Activated CD8-positive, alpha-beta memory T cell treated with anti-CD3 and anti-CD28 coated beads for 24 hours (primary cell): ENCODE results near the gene PEMT.
A peak's percentile ranks its signal among the peaks of the same experiment; 100 is the strongest.

Experiments used
- DNase-seq: peaks from one replicate; pipeline ENCODE4 v3.0.0-alpha.2; 2020

The PEMT gene

GRCh38 chr17:17569691-17570090, 21.8 kb downstream of the PEMT start:
- no peak for DNase-seq

DNA sequence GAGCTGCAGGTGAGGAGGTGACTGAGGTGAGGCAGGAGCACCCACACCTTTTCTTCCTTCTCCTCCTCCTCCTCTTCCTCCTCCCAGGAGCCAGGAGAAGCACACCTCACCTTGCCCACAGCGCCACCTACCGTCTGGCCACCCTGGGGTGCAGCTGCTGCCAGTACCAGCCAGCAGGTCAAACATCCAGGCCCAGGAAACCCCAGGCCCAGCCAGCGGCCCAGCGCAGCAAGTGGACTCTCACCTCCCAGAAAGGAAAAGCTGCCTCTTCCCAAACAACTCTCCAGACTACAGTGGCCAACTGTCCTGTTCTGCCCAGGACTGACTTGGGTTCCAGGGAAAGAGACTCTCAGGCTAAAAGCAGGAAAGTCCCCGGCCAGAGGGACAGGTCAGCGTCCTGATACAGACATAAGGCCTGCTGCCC, 22.7 kb downstream of the PEMT start:
- peak; percentile 79 for DNase-seq

DNA sequence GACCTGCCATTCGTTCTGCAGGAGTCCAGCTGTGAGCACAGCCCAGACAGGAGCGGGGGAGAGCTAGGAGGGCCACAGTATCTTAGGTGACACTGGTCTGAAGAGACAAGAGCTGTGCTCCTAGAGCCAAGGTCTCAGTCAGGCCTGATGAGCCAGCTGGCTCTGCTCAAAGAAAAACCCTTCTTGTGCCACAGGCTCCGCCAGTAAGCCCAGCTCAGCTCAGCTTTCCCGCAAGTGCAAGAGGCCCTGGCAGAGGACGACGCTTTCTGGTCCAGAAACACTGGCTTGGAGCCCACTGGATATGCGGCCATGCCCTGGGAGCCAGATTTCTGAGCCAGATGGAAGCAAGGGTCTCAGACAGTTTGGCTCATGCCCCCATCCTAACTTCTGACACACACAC, 23.9 kb downstream of the PEMT start:
- DNase-seq, result no peak

DNA sequence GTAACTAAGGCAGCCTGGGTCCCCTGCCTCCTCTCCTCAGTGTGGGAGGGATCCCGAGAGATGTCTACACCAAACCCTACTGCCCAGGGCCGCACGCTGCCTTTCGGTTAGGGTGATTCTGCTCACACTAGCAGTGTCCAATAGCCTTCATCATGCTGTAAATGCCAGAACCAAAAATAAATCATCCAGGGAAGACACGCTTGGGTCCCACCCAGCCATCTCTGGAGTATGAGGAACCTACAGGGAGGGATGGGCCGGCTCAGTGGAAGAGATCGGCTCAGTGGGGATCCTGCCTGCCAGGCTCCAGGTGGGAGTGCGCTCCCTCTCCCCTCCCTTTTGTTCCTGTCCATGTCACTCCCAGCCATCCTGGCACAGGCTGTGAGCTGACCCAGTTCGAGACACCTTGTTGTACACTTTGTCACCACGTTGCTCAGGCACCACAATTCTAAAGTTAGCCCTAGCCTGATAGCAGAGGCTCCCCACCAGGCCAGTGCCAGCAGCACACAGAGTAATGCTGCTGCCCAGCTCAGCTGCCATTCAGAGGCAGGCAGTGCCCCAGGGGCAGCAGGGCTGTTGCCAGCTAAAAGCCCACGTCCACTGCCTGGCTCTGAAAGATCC, 24.5 kb downstream of the PEMT start:
- DNase-seq, result no peak

DNA sequence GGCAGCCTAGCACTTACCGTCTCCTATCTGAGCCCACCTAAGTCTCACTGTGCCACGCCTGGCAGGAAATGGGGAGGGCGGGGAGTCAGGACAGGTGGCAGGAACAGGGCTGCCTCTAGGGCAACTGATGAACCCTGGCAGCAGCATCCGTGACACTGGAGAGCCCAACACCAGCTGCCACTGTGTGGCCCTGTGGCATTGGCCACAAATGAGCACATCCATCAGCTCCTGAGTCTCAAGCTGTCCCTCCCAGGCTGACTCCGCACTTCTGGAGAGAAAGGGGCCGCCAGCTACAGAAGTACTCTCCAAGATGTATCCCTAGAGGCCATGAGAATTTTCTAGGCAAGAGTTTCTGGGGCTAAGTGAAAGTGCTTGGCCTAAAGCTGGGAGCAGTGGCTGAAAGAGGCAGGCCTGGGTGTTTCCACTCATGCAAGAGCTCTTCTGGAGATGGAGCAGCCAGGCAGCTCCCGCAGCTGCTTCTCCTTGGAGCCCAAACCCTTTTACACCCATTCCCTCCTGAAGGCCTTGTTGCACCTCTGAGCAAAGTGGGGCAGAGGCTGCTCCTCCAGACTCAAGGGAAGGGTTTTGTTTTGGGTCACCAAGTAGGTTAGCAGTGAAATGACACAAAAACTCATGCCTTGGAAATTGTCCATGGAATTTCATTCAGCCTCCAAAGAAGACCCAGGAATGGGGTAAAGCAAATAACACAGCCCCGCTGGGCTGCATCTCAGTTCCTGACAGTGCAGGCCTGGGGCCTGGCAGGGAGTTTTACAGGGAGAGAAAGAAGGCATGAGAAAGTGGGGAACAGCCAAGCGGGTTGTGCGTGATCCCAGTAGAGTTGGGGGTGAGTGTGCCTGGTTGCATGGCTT, 25.8 kb downstream of the PEMT start:
- no peak for DNase-seq

DNA sequence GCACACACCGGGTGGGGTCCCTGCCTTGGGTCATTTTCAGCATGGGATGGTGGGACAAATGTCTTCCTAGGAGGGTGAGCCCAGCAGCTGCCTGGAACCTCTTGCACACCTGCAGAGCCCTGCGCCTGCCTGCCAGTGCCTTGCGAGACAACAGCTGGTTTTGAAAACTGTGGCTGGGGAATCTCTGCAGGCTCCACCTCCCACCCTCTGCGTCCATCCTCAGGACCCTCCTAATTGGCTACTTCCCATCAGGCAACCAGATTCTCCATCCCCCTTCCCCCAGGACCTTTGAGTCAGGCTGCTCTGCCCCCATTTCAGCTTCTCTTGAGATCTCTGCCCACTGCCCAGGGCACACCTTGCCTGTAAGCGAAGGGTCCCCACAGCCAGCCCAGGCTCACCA, 26.6 kb downstream of the PEMT start:
- DNase-seq, result no peak

GRCh38 chr17:17564323-17564722, 27.2 kb downstream of the PEMT start:
- DNase-seq, result no peak

DNA sequence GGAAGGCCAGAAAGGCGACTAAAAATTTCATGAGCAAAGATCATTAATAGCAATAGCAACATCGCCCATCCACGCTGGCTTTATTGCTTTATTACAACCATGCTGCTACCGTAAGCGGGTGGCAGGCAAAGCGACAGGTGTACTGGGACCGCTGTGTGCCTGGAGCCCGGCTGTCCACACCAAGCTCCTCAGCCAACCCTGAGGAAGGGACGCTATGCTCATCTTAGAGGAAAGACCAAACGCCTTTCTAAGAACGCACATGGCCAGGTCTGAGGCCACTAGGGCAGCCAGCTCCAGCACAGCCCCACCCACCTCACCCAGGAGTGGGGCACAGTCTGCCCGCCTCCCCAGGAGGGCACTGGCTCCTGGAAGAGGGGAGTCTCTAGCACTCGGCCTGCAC, 28.0 kb downstream of the PEMT start:
- DNase-seq, result no peak

DNA sequence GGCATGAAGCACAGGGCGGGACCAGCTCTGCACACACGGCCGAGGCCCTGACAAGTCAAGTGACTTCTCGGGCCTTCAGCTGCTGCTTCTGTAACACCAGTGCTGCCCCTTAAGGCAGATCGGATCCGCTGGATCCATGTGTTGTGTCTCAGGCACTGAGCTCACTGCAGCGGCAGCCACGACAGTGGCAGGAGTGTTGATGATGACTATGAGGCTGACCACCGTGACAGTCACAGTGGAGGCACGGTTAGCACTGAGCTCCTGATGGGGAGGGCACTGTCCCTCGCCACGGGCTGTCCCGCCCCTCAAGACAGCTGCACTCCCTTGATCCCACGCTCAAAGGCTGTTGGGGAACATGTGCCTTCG, 29.4 kb downstream of the PEMT start:
- no peak for DNase-seq

GRCh38 chr17:17561408-17562145, 29.9 kb downstream of the PEMT start:
- DNase-seq, result no peak

DNA sequence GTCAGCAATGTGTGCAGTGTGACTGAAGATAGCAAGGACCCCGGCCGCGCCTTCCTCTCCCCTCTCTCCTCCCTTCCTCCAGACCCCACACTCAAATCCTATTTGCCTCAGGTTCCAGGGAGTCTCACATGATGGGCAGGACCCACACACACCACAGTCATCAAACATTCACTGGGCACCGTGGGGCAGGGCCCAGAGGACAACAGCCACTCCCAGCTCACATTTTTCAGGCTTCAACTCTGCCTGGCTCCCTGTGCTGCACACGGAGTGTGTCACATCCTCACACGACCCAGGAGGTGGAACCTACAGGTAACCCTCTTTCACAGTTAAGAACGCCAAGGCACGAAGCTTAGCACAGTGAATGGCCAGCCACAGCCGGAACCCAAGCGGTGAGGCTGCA, 30.5 kb downstream of the PEMT start:
- no peak for DNase-seq

GRCh38 chr17:17560167-17560566, 31.3 kb downstream of the PEMT start:
- DNase-seq, result no peak

GRCh38 chr17:17559164-17559563, 32.3 kb downstream of the PEMT start:
- no peak for DNase-seq

DNA sequence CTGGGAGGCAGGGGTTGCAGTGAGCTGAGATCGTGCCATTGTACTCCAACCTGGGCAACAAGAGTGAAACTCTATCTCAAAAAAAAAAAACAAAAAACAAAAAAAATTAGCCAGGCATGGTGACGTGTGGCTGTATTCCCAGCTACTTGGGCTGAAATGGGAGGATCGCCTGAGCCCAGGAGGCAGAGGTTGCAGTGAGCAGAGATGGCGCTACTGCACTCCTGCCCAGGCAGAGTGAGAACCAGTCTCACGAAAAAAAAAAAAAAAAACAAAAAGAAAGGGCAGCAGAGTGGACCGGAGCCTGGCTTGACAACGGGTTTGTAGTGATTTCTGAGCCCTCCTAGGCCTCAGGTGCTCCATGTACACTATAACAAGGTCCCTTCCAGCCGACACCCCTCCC, 33.1 kb downstream of the PEMT start:
- DNase-seq, result no peak

- no peak for DNase-seq
Observed at GRCh38 chr17:17557796-17558195, 33.7 kb downstream of the PEMT start.

DNA sequence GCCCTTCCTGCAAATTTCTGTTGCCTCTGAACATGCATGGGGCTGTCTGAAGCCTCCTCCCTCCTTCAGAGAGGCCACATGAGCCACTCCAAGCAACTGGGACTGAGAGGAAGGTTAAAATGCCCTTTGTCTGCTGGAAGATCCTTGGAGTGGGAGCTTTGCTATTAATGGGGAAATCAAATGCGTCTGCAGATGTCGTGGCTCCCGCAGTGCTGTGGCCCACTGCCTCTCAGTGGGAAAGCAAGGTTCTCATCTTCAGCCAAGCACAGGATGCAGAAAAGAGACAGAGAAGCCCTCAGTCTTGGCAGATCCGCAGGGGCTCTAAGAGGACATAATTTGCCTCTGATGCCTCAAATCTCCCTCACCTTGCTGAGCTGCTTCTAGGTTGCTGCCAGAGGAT, 34.8 kb downstream of the PEMT start:
- DNase-seq, result no peak

- no peak for DNase-seq
Observed at GRCh38 chr17:17555906-17556305, 35.6 kb downstream of the PEMT start.

GRCh38 chr17:17555151-17555550, 36.4 kb downstream of the PEMT start:
- DNase-seq, result no peak

DNA sequence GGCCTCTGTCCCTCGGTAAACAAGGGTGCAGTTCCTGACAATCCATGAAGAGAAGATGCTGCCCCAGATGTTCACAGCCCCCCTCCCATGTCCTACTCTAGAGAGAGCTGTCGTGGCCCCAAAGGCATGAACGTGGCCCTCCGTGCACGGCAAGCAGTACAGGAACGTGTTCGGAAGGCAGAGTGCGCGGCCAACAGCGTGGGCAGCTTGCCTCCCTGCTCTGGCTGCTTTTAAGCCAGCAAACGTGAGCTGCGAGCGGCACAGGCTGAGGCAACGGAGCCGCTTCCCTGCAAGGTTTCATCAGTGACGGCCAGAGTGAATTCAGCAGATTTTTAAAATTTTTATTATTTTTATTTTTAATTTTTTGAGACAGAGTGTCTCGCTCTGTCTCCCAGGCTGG, 37.2 kb downstream of the PEMT start:
- no peak for DNase-seq

- no peak for DNase-seq
Observed at GRCh38 chr17:17553217-17554195, 38.0 kb downstream of the PEMT start.

- DNase-seq, result no peak
Observed at GRCh38 chr17:17552351-17553216, 38.9 kb downstream of the PEMT start.

DNA sequence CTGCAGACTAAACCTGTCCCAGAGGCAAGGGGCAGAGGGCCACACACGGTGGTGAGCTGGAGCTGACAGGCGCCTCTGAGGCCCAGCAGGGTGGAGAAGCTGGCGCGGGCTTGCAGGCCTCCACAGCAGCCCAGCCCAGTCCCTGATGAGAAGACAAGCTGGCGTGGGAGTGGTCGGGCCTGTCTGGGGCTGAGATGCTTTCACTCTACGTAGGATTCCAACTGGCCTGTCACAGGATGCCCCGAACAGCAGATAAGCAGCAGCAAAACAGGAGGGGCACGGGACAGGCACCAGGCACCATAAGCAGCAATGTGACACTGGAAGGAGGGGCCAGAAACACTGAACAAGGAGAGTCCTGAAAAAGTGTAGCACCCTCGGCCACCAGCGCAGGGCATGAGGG, 40.1 kb downstream of the PEMT start:
- DNase-seq, result no peak
